Caki2 (cell line): Measurements from ENCODE around the gene NUP214. TPM values are rescaled to one million over a fixed set of nuclear protein-coding genes. Genes with fewer than 3 reads are reported as not detected.
A peak's percentile ranks its signal among the peaks of the same experiment; 100 is the strongest.
"Not testable (repeated sequence)": the region's sequence is repeated elsewhere in the genome, so short reads cannot be mapped to it uniquely, and the experiment has no call there.

Experiments used
- DNase-seq: peaks from one replicate; pipeline ENCODE4 v3.0.0-alpha.2; 2015; ENCODE audit warnings: low read depth
- in situ Hi-C: cut with HindIII; loops from 2 replicates; pipeline ENCODE4 v1.10.0; 2016; ENCODE audit warnings: low sequenced_read_pairs, low pct_unique_long_range_greater_than_20kb, mixed read lengths
- total RNA-seq: library from RNA; depleted of rRNA; stranded (reverse); fragments of >200 nt; shearing (Covaris generic); gene quantifications from 2 replicates; pipeline ENCODE4 v1.2.3, GENCODE V29; 2014; ENCODE audit warnings: low replicate concordance

The NUP214 gene
- total RNA-seq, 1 experiment from 2014 or later: 5.2 TPM

DNA sequence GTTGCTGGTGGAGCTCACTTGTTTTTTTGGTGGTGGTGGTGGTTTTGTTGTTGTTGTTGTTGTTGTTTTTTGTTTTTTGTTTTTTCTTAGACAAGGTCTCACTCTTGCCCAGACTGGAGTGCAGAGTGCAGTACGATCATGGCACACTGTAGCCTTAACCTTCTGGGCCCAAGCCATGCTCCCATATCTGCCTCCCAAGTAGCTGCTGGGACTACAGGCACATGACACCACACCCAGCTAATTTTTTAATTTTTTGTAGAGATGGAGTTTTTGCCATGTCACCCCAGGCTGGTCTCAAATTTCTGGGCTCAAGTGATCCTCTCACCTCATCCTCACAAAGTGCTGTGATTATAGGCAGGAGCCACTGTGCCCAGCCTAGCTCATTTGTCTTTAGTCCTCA is 53.5 kb downstream of the NUP214 start:
- in situ Hi-C loops: no loop called here
- no peak for DNase-seq

GRCh38 chr9:131179561-131180219 is 54.3 kb downstream of the NUP214 start:
- in situ Hi-C loops: no loop called here
- peak; percentile 17 for DNase-seq

DNA sequence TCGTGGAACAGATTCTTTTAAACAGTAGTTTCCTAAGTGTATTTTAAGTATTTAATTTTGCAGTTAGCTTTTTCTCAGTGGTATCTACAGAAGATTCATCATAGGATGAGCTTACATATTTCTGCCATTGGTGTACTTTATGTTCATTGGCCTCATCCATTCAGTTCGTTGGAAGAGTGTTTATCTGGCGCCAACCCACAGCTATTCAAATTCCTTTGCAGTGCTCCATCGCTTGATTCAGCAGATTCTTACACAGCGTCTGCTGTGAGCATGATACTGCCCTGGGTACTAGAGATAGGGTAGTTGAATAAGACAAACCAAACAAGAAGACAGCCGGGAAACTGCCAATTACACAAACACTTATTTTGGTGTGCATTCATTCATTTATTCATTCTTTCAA is 55.1 kb downstream of the NUP214 start:
- in situ Hi-C loops: no loop called here
- DNase-seq: no peak

DNA sequence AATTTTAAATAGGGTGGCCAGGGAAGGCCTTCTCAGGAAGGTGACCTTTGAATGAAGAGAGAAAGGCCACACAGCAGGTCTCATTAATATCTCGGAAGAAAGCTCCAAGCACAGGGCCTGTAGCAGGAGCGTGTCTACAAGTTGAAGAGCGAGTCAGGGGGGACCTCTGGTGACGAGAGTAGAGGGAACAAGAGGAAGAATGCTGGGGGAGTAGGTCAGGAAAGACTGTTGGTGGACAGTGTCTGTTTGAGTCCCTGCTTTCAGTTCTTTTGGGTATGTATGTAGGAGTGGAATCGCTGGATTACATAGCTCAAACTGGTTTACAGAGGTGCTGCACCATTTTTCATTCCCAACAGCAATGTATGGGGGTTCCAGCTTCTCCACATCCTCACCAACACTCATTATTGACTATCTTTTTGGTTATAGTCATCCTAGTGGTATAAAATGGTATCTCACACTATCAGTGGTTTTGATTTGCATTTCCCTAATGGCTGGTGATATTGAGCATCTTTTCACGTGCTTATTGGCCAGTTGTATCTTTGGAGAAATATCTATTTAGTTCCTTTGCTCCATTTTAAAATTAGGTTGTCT is 55.8 kb downstream of the NUP214 start:
- no peak for DNase-seq
- in situ Hi-C loops: no loop called here

- in situ Hi-C loops: no loop called here
- DNase-seq: no peak
These were observed 60.5 kb downstream of the NUP214 start for GRCh38 chr9:131185924-131186323.

GRCh38 chr9:131186622-131187021 is 61.2 kb downstream of the NUP214 start:
- in situ Hi-C loops: no loop called here
- no peak for DNase-seq

GRCh38 chr9:131187957-131188356 is 62.6 kb downstream of the NUP214 start:
- in situ Hi-C loops: no loop called here

DNA sequence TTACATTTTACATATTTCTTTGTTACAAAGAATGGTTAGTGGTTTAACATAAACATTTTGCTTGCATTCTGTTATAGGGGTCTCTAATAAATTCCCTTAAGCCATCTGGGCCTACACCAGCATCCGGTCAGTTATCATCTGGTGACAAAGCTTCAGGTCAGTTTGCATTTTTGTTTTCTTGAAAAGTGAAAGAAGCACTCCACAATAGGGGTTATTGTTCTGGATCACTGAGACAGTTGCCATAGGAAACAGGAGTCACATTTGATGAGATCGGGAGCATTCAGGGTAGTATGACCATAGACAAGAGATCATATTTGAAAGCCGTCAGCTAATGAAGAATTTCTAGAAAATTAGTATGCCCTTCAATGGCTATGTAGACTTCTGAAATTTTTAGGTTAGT is 63.6 kb downstream of the NUP214 start:
- no peak for DNase-seq
- in situ Hi-C loops: no loop called here

More at GRCh38 chr9:131187957-131188356, 62.6 kb downstream of the NUP214 start:
- no peak for DNase-seq

GRCh38 chr9:131190191-131190590 is 64.8 kb downstream of the NUP214 start:
- no peak for DNase-seq
- in situ Hi-C loops: no loop called here

- in situ Hi-C loops, DNase-seq: not testable (repeated sequence)
These were observed 65.6 kb downstream of the NUP214 start for GRCh38 chr9:131191032-131191431.

- no peak for DNase-seq
- in situ Hi-C loops: no loop called here
These were observed 66.5 kb downstream of the NUP214 start for GRCh38 chr9:131191857-131192256.

GRCh38 chr9:131193051-131193450 is 67.7 kb downstream of the NUP214 start:
- DNase-seq: no peak
- in situ Hi-C loops: no loop called here

- no peak for DNase-seq
- in situ Hi-C loops: no loop called here
These were observed 69.4 kb downstream of the NUP214 start for GRCh38 chr9:131194762-131195161.

DNA sequence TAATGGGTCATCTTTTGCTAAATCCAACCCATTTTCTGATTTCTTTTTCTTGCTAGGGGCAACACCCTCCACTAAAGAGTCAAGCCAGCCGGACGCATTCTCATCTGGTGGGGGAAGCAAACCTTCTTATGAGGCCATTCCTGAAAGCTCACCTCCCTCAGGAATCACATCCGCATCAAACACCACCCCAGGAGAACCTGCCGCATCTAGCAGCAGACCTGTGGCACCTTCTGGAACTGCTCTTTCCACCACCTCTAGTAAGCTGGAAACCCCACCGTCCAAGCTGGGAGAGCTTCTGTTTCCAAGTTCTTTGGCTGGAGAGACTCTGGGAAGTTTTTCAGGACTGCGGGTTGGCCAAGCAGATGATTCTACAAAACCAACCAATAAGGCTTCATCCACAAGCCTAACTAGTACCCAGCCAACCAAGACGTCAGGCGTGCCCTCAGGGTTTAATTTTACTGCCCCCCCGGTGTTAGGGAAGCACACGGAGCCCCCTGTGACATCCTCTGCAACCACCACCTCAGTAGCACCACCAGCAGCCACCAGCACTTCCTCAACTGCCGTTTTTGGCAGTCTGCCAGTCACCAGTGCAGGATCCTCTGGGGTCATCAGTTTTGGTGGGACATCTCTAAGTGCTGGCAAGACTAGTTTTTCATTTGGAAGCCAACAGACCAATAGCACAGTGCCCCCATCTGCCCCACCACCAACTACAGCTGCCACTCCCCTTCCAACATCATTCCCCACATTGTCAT is 72.0 kb downstream of the NUP214 start:
- in situ Hi-C loops: no loop called here
- no peak for DNase-seq

DNA sequence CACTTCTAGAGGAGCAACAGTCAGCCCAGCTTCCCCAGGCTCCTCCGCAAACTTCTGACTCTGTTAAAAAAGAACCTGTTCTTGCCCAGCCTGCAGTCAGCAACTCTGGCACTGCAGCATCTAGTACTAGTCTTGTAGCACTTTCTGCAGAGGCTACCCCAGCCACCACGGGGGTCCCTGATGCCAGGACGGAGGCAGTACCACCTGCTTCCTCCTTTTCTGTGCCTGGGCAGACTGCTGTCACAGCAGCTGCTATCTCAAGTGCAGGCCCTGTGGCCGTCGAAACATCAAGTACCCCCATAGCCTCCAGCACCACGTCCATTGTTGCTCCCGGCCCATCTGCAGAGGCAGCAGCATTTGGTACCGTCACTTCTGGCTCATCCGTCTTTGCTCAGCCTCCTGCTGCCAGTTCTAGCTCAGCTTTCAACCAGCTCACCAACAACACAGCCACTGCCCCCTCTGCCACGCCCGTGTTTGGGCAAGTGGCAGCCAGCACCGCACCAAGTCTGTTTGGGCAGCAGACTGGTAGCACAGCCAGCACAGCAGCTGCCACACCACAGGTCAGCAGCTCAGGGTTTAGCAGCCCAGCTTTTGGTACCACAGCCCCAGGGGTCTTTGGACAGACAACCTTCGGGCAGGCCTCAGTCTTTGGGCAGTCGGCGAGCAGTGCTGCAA is 72.8 kb downstream of the NUP214 start:
- DNase-seq: no peak
- in situ Hi-C loops: no loop called here

DNA sequence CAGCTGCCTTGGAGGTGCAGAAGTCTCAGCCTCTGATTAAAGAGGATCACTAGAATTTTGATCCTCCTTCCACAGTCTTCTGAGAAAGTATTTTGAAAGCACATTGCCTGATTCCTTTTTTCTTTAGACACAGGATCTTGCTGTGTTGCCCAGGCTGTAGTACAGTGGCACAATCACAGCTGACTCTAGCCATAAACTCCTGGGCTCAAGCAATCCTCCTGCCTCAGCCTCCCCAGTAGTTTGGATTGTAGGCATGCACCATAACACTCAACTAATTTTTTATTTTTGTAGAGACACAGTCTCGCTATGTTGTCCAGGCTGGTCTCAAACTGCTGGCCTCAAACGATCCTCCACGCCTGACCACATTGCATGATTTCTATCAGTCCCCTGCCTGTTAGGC is 76.5 kb downstream of the NUP214 start:
- DNase-seq: no peak
- in situ Hi-C loops: no loop called here

DNA sequence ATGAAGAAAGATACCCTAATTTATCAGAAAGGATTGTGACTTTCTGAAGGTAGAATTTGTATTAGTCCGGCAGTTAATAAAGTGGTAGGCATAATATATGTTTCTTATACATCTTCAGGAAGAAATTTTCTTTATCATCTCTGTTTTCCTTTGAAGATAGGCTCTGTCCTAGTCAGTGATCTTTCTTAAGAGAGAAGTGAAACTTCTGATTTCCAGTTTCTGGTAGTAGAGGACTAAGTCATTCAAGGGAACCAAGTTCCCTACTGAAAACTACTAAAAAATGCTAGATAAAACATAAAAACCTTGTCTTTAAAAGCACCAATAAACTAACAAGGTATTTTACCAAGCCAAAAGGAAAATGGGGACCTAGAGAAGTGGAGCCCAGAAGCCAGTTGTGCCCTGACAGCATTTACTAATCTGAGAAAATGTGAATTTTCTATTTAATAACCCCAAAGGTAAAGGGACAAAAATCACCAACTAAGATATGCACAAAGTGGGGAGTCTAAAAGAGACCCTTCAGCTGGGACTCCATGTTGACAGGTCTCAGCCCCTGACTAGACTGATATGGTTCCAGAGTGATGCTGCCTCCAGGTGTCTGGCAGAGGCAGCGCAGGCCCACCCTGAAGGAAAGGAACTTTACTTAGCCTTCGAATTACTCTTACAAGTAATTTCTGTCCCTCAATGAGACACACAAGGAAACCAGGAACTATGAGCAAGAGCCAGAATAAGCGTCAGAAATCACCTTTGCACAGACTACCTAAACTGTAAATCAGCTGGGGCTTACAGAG is 78.2 kb downstream of the NUP214 start:
- in situ Hi-C loops: no loop called here
- no peak for DNase-seq

DNA sequence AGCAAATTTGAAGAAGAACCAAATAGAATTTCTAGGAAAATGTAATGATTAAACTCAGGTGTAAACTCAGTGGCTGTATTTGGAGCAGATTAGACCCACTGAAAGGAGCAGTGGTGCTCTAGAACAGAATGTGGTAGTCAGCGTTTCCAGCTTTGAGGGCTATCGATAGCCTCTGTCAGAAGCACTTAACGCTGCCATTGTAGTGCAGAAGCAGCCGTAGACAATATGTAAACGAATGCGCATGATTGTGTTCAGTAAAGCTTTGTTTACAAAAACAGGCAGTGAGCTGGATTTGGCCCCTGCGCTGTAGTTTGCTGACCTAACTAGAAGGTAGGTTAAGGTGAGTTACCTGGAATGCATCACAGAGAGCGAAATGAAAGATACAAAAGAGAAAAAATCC is 78.9 kb downstream of the NUP214 start:
- in situ Hi-C loops: no loop called here
- no peak for DNase-seq
